KMS-11 (cell line): ENCODE data around the gene RPL32.

ENCODE experiments used
- H2AFZ ChIP-seq: fragments of 200-600 bp; sonication (generic); 2 replicates; pipeline ENCODE4 v1.6.1; 2016; ENCODE audit warnings: antibody characterized with exemption, mixed run types, low read depth
- H3K27ac ChIP-seq: fragments of 200-600 bp; sonication (generic); 2 replicates; pipeline ENCODE4 v1.6.1; 2016; ENCODE audit warnings: mild to moderate bottlenecking, mixed run types
- H3K27me3 ChIP-seq: fragments of 200-600 bp; sonication (generic); 2 replicates; pipeline ENCODE4 v1.6.1; 2017; ENCODE audit warnings: mild to moderate bottlenecking, low read depth, mixed run types, moderate library complexity; ENCODE audit not compliant: insufficient read depth
- H3K36me3 ChIP-seq: fragments of 200-600 bp; sonication (generic); 2 replicates; pipeline ENCODE4 v1.6.1; 2017; ENCODE audit warnings: mild to moderate bottlenecking, mixed run types; ENCODE audit not compliant: insufficient read depth
- H3K4me1 ChIP-seq: fragments of 200-600 bp; sonication (generic); 2 replicates; pipeline ENCODE4 v1.6.1; 2016; ENCODE audit warnings: mild to moderate bottlenecking, low read depth, mixed run types; ENCODE audit not compliant: poor library complexity, severe bottlenecking
- H3K4me2 ChIP-seq: fragments of 200-600 bp; sonication (generic); 2 replicates; pipeline ENCODE4 v1.7.0; 2016; ENCODE audit warnings: mild to moderate bottlenecking, mixed run types
- H3K4me3 ChIP-seq: fragments of 200-600 bp; sonication (generic); IDR thresholded peaks from 2 replicates; pipeline ENCODE4 v1.6.1; 2017; ENCODE audit warnings: low read depth, low read length, mixed read lengths; ENCODE audit not compliant: insufficient read depth
- H3K79me2 ChIP-seq: fragments of 200-600 bp; sonication (generic); 2 replicates; pipeline ENCODE4 v1.6.1; 2016; ENCODE audit warnings: low read depth, mixed run types; ENCODE audit not compliant: insufficient read depth
- H3K9ac ChIP-seq: fragments of 200-600 bp; sonication (generic); 2 replicates; pipeline ENCODE4 v1.6.1; 2016; ENCODE audit warnings: mild to moderate bottlenecking, mixed run types
- H4K20me1 ChIP-seq: fragments of 200-600 bp; sonication (generic); 2 replicates; pipeline ENCODE4 v1.6.1; 2016; ENCODE audit warnings: mild to moderate bottlenecking, mixed run types; ENCODE audit not compliant: insufficient read depth
- TF ChIP-seq, protein P1 (sequence below): fragments of 200-600 bp; sonication (generic); conservative IDR thresholded peaks from 2 replicates; pipeline ENCODE4 v1.6.1; 2017; ENCODE audit warnings: low read depth, mild to moderate bottlenecking, antibody characterized with exemption, low read length, moderate library complexity, mixed read lengths

Gene RPL32

DNA sequence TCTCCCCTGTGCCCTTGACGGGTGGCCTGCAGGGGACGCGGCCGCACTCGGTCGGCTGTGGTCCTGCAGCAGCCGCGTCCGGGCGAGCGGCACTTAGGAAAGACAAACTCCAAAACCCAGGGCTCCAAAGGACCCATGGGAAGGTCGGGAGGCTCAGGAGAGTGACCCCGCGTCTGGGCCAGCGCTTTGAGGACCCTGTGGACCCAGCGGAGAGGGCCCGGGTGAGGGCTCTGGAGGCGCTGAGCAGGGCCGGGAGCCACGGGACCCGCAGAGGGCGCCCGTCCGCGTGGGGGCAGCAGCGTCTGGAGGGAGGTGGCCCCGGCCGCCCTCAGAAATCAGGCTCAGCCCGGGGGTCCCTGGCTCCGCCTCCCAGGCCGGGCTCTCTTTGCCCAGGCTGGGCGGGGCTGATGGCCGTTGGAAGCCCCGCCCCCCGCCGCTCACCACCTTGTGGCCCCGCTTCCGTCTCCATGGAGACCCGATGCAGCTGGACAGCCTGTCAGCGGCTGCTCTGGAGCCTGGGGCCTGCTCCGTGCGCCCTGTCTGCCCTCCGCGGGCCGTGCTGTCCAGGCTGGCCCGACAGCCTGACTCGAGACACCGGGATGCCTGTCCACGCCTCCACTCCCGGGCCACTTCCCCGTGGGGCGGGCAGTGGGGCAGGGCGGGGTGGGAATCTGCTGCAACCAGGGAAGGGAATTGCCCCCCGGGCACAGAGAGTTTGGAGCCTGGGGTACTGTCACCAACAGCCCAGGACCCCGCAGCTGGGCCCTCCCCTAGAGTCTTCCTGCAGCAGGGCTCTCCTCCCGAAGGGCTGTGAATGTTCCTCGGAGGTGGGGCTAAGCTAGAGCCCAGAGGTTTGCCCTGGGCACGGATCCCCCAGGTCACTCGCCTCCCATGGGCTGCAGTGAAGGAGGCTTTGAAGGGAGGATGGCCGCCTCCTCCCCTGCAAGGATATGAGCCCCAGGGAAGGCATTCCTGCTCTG, 34.8 kb upstream of the RPL32 start:
- Histone ChIP-seq H3K36me3 (no peaks in the 10 kb centered on the region), H2AFZ (no peak overlapping the region), H3K9ac (no peak overlapping the region), H3K4me2 (no peak overlapping the region), H3K4me1 (peaks cover 1% of the 10 kb centered on the region), H3K27ac (no peak overlapping the region), H4K20me1 (no peaks in the 10 kb centered on the region), H3K4me3 (no peak overlapping the region), H3K27me3 (no peaks in the 10 kb centered on the region), H3K79me2 (no peaks in the 10 kb centered on the region)
- TF ChIP-seq, protein P1, sequence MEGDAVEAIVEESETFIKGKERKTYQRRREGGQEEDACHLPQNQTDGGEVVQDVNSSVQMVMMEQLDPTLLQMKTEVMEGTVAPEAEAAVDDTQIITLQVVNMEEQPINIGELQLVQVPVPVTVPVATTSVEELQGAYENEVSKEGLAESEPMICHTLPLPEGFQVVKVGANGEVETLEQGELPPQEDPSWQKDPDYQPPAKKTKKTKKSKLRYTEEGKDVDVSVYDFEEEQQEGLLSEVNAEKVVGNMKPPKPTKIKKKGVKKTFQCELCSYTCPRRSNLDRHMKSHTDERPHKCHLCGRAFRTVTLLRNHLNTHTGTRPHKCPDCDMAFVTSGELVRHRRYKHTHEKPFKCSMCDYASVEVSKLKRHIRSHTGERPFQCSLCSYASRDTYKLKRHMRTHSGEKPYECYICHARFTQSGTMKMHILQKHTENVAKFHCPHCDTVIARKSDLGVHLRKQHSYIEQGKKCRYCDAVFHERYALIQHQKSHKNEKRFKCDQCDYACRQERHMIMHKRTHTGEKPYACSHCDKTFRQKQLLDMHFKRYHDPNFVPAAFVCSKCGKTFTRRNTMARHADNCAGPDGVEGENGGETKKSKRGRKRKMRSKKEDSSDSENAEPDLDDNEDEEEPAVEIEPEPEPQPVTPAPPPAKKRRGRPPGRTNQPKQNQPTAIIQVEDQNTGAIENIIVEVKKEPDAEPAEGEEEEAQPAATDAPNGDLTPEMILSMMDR, result no peak

DNA sequence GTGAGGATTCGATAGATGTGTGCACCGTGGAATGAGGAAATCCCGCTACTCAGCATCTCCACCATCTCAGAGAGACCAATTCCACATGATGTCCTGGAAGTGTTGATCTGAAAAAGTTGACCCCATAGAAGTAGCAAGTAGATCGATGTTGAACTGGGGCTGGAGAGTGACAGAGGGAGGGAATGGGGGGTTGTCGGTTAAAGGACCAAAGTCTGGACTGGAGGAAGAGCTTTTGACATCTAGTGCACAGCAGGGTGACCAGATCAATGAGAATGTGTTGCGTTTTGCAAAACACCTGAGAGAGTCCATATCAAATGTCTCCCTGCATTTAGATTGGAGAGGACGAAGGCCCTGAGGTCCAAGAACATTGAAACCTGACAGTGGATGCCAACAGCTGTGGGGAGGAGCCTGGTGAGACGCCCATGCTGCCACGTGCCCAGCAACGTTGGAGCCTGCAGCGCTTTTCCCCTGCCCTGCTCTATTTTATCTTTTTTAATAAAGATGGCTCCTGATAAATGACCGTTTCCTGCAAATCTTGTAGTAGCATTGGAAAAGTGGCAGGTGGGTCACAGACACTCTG, 30.1 kb upstream of the RPL32 start:
- Histone ChIP-seq H3K79me2 (no peaks in the 10 kb centered on the region), H3K27ac (no peak overlapping the region), H3K27me3 (no peaks in the 10 kb centered on the region), H3K36me3 (no peaks in the 10 kb centered on the region), H3K4me3 (no peak overlapping the region), H4K20me1 (no peaks in the 10 kb centered on the region), H2AFZ (no peak overlapping the region), H3K4me2 (0 out of 2 replicates have a peak overlapping the region, but pooled peaks have one; percentile 33), H3K9ac (no peak overlapping the region), H3K4me1 (peaks cover 6% of the 10 kb centered on the region)
- TF ChIP-seq, protein P1, result no peak

DNA sequence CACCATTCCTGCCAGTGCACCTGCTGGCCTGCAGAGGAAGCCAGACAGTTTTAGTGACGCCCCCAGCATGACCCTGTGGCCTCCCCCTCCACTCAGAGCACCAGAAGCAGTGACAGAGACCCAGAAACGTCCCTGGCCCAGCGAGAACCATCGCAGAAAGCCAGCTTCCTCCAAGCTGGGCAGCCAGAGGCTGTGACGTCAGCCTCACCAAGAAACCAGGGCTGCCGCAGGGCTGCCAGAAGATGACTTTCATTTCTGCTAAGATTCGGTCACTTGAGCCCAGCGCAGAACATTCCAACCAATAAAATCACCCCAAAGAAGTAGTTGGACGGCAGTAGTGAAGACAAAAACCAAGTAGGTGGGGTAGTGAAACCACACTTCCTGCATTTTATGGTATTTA, 29.6 kb upstream of the RPL32 start:
- Histone ChIP-seq H3K4me2 (peak overlapping the region; percentile 33), H2AFZ (peak overlapping the region; percentile 38; the same call in 1 of the 2 replicates), H3K4me3 (no peak overlapping the region), H3K27me3 (no peaks in the 10 kb centered on the region), H3K79me2 (no peaks in the 10 kb centered on the region), H3K9ac (no peak overlapping the region), H3K4me1 (peaks cover 6% of the 10 kb centered on the region), H3K27ac (no peak overlapping the region), H3K36me3 (no peaks in the 10 kb centered on the region), H4K20me1 (no peaks in the 10 kb centered on the region)
- TF ChIP-seq, protein P1, result no peak

DNA sequence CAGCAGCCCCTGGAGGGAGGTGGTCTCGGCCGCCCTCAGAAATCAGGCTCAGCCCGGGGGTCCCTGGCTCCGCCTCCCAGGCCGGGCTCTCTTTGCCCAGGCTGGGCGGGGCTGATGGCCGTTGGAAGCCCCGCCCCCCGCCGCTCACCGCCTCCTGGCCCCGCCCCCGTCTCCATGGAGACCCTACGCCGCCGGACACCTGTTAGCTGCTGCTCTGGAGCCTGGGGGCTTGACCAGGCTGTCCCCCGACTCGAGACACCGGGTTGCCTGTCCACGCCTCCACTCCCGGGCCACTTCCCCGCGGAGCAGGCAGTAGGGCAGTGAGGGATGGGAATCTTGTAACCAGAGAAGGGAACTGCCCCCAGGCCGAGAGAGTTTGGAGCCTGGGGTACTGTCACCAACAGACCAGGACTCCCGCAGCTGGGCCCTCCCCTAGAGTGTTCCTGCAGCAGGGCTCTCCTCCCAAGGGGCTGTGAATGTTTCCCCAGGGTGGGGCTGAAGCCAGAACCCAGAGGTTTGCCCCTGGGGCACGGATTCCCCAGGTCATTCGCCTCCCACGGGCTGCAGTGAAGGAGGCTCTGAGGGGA, 27.8 kb upstream of the RPL32 start:
- H3K4me2 ChIP-seq, result peak overlapping the region; percentile 46; the same call in 1 of the 2 replicates
- TF ChIP-seq, protein P1, result no peak
- H3K27me3 ChIP-seq, result no peaks in the 10 kb centered on the region

More for the DNA sequence above, 27.8 kb upstream of the RPL32 start:
- no peak overlapping the region for H3K27ac ChIP-seq
- H3K36me3 ChIP-seq, result no peaks in the 10 kb centered on the region
- H3K9ac ChIP-seq, result no peak overlapping the region
- no peaks in the 10 kb centered on the region for H3K79me2 ChIP-seq
- H3K4me3 ChIP-seq, result no peak overlapping the region
- peak overlapping the region; percentile 18; the same call in 1 of the 2 replicates for H2AFZ ChIP-seq
- peaks cover 6% of the 10 kb centered on the region for H3K4me1 ChIP-seq
- no peaks in the 10 kb centered on the region for H4K20me1 ChIP-seq
